Activated effector memory CD4-positive, alpha-beta T cell treated with anti-CD3 and anti-CD28 coated beads, Interleukin-2, amount 50 U/mL, for 16 hours (primary cell): ENCODE results near the gene ATXN1.

Experiments used
- DNase-seq: peaks from one replicate; pipeline ENCODE4 v3.0.0-alpha.2; 2020

ATXN1 gene

GRCh38 chr6:16345449-16346330 is 415.6 kb downstream of the ATXN1 start:
- DNase-seq, result no peak

DNA sequence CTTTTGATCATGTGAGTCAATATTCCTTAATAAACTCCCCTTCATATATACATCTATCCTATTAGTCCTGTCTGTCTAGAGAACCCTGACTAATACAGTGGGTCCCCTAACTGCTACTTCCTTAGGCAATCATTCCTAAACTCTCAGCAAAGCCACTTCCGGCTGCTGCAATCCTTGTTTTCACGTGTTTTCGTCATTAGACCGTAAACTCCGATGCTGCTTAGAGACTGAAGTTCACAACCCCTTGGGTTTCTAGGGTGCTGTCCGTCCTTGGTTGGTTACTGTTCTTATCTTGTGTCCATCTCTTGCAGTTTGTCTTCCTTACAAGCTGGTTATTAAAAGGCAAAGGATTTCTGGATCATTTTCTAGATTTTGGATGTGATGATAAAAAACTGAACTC is 416.5 kb downstream of the ATXN1 start:
- DNase-seq, result no peak

DNA sequence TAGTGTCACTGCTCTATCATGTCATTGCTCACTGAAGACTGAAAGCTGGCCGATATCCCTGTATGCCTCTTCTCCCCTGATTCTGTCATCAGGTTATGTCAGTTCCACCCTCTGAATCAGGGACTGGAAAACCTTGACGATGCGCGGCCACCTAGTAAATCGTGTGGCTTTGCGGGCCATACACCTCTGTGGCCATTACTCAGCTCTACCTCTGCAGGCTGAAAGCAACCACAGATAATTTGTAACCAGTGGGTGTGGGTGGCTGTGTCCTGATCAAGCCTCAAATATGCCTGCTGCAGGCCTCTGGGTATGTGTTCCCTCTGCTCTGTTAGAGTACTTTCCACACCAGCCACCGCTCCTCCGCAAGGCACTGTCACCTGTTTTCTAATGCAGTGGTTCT is 417.7 kb downstream of the ATXN1 start:
- no peak for DNase-seq

GRCh38 chr6:16339265-16339587 is 422.0 kb downstream of the ATXN1 start:
- no peak for DNase-seq

GRCh38 chr6:16338577-16339264 is 422.5 kb downstream of the ATXN1 start:
- DNase-seq, result no peak

DNA sequence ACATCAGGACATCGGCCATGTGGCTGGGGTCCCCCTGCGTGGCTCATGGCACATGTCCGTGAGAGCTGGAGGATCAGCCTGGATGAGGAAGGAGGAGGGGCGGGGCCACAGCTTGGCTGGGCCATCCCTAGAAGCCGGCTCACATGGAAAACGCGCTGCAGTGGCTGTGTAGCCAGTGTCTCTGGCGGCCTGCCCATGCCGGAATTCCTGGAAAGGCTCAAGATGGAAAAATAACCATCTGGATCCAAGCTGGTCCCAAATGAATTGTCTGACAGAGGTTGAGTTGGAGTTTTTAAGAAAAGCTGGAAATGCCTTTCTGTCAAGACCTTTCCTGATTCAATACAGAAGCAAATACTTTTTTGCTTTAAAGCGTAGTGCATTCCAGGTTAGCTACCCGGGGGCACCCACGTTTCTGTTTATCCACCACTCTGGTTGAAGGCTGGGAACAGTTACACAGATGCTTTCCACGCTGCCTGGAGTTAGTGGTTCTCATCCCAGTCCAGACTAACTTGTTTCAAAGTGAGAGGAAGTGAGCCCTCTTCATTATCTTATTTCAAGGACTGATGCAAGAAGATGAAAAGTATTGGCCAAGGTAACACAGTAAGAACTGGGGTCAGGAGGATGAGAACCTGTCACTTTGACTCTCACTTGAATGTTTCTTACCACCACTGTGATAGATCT is 423.8 kb downstream of the ATXN1 start:
- DNase-seq, result peak; percentile 27

GRCh38 chr6:16336911-16337294 is 424.4 kb downstream of the ATXN1 start:
- DNase-seq, result no peak

GRCh38 chr6:16336056-16336818 is 425.0 kb downstream of the ATXN1 start:
- no peak for DNase-seq

GRCh38 chr6:16335176-16335575 is 426.1 kb downstream of the ATXN1 start:
- DNase-seq, result no peak

DNA sequence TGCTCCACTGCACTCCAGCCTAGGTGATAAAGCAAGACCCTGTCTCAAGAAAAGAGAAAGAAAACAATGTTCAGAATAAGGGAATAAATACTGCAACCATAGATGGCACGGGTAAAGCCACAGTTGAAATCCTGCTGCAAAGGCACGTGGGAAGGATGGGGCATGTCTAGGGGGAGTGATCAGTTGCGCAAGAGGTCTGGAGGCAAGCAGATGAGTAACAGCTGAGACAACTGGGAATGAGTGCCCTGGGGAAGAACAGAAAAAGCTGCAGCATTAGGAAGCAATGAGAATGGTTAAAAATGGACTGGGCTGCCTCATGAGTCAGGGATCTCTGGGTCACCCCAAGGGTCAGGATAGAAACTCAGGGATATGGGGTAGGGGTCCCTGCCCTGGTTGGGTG is 426.6 kb downstream of the ATXN1 start:
- DNase-seq, result no peak

GRCh38 chr6:16333580-16333979 is 427.7 kb downstream of the ATXN1 start:
- DNase-seq, result no peak

GRCh38 chr6:16332175-16332542 is 429.1 kb downstream of the ATXN1 start:
- DNase-seq, result peak; percentile 92

- DNase-seq, result peak; percentile 89
Measured at GRCh38 chr6:16331384-16332174, 429.7 kb downstream of the ATXN1 start.

- peak; percentile 4 for DNase-seq
Measured at GRCh38 chr6:16329233-16329632, 432.0 kb downstream of the ATXN1 start.

GRCh38 chr6:16327777-16328325 is 433.4 kb downstream of the ATXN1 start:
- DNase-seq, result peak; percentile 57

DNA sequence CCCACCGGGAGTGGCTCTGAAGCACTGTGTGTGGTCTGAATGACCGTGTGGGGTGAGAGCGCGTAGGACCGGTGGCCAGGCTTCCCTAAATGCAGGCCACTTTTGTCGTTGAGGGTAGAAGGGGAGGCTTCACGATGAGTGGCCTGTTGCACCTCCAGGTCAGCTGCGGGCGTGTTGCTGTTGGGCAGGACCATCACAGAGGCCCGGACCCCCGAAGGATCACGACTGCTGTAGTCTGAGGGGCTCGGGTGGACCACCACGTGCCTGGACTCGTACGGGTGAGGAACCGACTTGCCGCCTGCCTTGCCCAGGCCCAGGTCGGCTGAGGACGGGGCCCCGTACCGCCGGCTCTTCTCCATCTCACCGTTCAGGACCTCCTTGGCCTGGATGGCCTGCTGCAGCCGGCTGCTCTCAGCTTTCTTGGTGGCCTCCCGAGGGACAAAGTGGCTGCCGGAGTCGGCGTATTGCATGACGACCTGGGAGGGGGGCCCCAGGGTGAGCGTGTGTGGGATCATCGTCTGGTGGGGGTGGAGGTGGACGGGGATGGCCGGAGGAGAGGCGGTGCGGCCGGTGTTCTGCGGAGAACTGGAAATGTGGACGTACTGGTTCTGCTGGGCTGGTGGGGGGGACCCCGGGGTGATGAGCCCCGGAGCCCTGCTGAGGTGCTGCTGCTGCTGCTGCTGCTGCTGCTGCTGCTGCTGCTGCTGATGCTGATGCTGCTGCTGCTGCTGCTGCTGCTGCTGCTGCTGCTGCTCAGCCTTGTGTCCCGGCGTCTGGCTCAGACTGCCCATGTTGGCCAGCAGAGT is 434.1 kb downstream of the ATXN1 start:
- DNase-seq, result no peak

DNA sequence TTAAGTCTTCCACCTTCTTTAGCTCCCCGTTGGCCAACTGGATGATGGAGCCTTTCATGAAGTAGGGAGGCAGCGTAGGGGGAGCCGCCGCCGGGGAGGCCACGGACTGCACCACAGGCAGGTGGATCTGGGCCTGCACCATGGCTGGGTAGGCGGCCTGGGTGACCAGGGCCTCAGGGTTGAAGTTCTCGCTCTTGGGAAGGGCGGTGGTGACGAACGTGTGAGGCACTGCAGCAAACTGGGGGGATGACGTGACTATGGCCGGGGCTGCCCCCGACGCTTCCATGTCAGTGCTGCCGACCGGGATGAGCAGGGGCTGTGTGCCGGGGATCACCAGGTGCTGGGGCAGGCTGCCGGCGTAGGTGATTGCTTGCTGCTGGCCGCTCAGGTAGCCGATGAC is 434.7 kb downstream of the ATXN1 start:
- DNase-seq, result no peak

DNA sequence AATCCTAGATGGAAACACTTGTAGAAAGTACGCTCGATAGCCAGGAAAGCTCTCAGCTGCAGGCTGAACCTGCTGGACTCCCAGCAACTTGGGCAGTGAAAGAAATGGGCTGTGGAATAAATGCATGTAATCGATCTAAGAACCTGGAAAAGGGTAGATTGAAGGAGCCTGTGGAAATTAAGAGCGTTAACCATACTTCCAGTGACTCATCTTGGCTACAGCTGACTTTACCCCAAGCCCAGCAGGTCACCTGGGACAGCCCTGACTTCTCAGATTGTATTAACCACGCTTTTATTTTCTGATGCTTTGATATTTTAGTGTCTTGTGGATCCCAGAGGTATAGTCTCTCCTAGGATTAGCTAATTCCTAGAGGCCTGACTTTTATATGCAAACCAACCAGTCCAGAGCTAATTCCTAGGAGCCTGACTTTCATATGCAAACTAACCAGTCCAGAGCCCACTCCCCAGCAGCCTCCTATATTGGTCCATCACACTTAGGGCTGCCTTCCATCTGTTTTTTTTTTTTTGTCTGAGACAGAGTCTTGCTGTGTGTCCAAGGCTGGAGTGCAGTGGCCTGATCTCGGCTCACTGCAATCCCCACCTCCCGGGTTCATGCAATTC is 436.5 kb downstream of the ATXN1 start:
- DNase-seq, result no peak

DNA sequence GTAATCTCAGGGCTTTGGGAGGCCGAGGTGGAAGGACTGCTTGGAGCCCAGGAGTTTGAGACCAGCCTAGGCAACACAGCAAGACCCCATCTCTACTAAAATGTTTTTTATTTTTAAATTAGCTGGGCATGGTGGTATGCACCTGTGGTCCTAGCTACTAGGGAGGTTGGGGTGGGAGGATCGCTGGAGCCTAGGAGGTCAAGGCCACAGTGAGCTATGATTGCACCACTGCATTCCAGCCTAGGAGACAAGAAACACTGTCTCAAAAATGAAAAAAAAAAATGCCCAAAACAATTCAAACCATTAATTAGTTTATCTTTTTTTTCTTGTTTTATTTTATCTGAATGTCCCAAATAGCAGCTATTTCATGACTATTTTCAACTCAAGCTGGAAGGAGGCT is 437.1 kb downstream of the ATXN1 start:
- DNase-seq, result no peak

GRCh38 chr6:16322666-16323312 is 438.5 kb downstream of the ATXN1 start:
- DNase-seq, result peak; percentile 87
